Liver (tissue), 9 donors: ENCODE data around the gene ST3GAL2. TPM values are rescaled to one million over a fixed set of nuclear protein-coding genes. Genes with fewer than 3 reads are reported as not detected.

ENCODE experiments used
- DNase-seq: peaks from one replicate; pipeline ENCODE4 v3.0.0-alpha.2; 2017; ENCODE audit warnings: low spot score
- H3K27ac ChIP-seq, 2 donors: one replicate each; pipeline ENCODE4 v1.7.0; 2013; ENCODE audit warnings: inconsistent platforms in 2 of 2, low read length in 2 of 2, control low read depth in 1 of 2, low read depth in 1 of 2, mild to moderate bottlenecking in 1 of 2
- H3K27me3 ChIP-seq, 4 donors: one replicate each; pipeline versions ENCODE4 v1.6.1 to v1.7.0; 2013; ENCODE audit warnings: low read length in 3 of 4, inconsistent platforms in 1 of 4, mild to moderate bottlenecking in 1 of 4, moderate library complexity in 1 of 4; ENCODE audit not compliant: control insufficient read depth in 4 of 4, insufficient read depth in 4 of 4
- H3K36me3 ChIP-seq, 4 donors: one replicate each; pipeline versions ENCODE4 v1.6.1 to v1.7.0; 2013; ENCODE audit warnings: low read length in 3 of 4, mild to moderate bottlenecking in 3 of 4, low read depth in 1 of 4, moderate library complexity in 1 of 4; ENCODE audit not compliant: control insufficient read depth in 4 of 4, insufficient read depth in 3 of 4
- H3K4me1 ChIP-seq, 4 donors: one replicate each; pipeline versions ENCODE4 v1.6.1 to v1.7.0; 2013; ENCODE audit warnings: low read length in 3 of 4, mild to moderate bottlenecking in 3 of 4, moderate library complexity in 1 of 4; ENCODE audit not compliant: control insufficient read depth in 4 of 4, insufficient read depth in 4 of 4
- H3K4me3 ChIP-seq, 3 donors: one replicate each; pipeline versions ENCODE4 v1.6.1 to v1.7.0; 2013; ENCODE audit warnings: low read length in 3 of 3, control low read depth in 1 of 3, low read depth in 1 of 3, mild to moderate bottlenecking in 1 of 3
- H3K9ac ChIP-seq, 2 donors: one replicate each; pipeline ENCODE4 v1.7.0; 2013; ENCODE audit warnings: low read length in 2 of 2, mild to moderate bottlenecking in 2 of 2, moderate library complexity in 2 of 2, control low read depth in 1 of 2, low read depth in 1 of 2
- H3K9me3 ChIP-seq, 4 donors: one replicate each; pipeline versions ENCODE4 v1.6.1 to v1.7.0; 2013; ENCODE audit warnings: low read length in 3 of 4; ENCODE audit not compliant: control insufficient read depth in 4 of 4
- ATF3 ChIP-seq: IDR thresholded peaks from 2 replicates; pipeline ENCODE4 v1.6.1; 2016; ENCODE audit warnings: antibody characterized with exemption
- EGR1 ChIP-seq, 2 donors: IDR thresholded peaks; 2 replicates each; pipeline ENCODE4 v1.6.1; 2016 to 2018; ENCODE audit warnings: antibody characterized with exemption in 2 of 2, low read depth in 2 of 2
- FOXA1 ChIP-seq: IDR thresholded peaks from 2 replicates; pipeline ENCODE4 v1.6.1; 2016; ENCODE audit warnings: antibody characterized with exemption
- FOXA2 ChIP-seq: IDR thresholded peaks from 2 replicates; pipeline ENCODE4 v1.6.1; 2016; ENCODE audit warnings: antibody characterized with exemption
- GABPA ChIP-seq, 2 donors: IDR thresholded peaks in 1 of 2; conservative IDR thresholded peaks in 1 of 2; 2 replicates each; pipeline ENCODE4 v1.6.1; 2016; ENCODE audit warnings: antibody characterized with exemption in 2 of 2, mild to moderate bottlenecking in 1 of 2, moderate library complexity in 1 of 2
- HNF4A ChIP-seq, 2 donors: conservative IDR thresholded peaks; 2 replicates each; pipeline ENCODE4 v1.6.1; 2016; ENCODE audit warnings: antibody characterized with exemption in 2 of 2, mild to moderate bottlenecking in 2 of 2
- HNF4G ChIP-seq: IDR thresholded peaks from 2 replicates; pipeline ENCODE4 v1.6.1; 2016; ENCODE audit warnings: antibody characterized with exemption
- JUND ChIP-seq, 2 donors: IDR thresholded peaks; 2 replicates each; pipeline ENCODE4 v1.6.1; 2016; ENCODE audit warnings: antibody characterized with exemption in 2 of 2
- NR2F2 ChIP-seq: IDR thresholded peaks from 2 replicates; pipeline ENCODE4 v1.6.1; 2016; ENCODE audit warnings: antibody characterized with exemption
- RAD21 ChIP-seq, 2 donors: IDR thresholded peaks; 2 replicates each; pipeline ENCODE4 v1.6.1; 2016; ENCODE audit warnings: antibody characterized with exemption in 2 of 2, mild to moderate bottlenecking in 2 of 2
- RXRA ChIP-seq, 2 donors: IDR thresholded peaks; 2 replicates each; pipeline ENCODE4 v1.6.1; 2017 to 2018; ENCODE audit warnings: antibody characterized with exemption in 2 of 2, mild to moderate bottlenecking in 1 of 2
- SP1 ChIP-seq: IDR thresholded peaks from 2 replicates; pipeline ENCODE4 v1.6.1; 2018; ENCODE audit warnings: antibody characterized with exemption, mild to moderate bottlenecking
- TAF1 ChIP-seq: conservative IDR thresholded peaks from 2 replicates; pipeline ENCODE4 v1.6.1; 2016; ENCODE audit warnings: antibody characterized with exemption, mild to moderate bottlenecking
- YY1 ChIP-seq: IDR thresholded peaks from 2 replicates; pipeline ENCODE4 v1.6.1; 2016; ENCODE audit warnings: antibody characterized with exemption, mild to moderate bottlenecking
- ZBTB33 ChIP-seq: IDR thresholded peaks from 2 replicates; pipeline ENCODE4 v1.6.1; 2016; ENCODE audit warnings: antibody characterized with exemption
- whole genome bisulfite sequencing: extraction: QIAGEN DNeasy Blood & Tissue Kit; methylation state at CpG from one replicate; pipeline ENCODE4 v1.1.7; 2013; 5-methylcytosine and 5-hydroxymethylcytosine counted together
- polyA plus RNA-seq, 2 donors: library from polyadenylated mRNA; stranded (reverse) in 1 of 2; unstranded in 1 of 2; fragments of 200-250 nt in 1 of 2; fragments of >200 nt in 1 of 2; fragmentation: Nextera tagmentation in 1 of 2; extraction: Ambion mirVana in 1 of 2; gene quantifications; one replicate each; pipeline versions ENCODE4 v1.2.1 to v1.2.3, GENCODE V29; 2013 to 2015
- total RNA-seq, 2 donors: library from RNA; depleted of rRNA; stranded (reverse); fragments of >200 nt; gene quantifications; one replicate each; pipeline ENCODE4 v1.2.3, GENCODE V29; 2014
- TF ChIP-seq, protein P1 (sequence below): IDR thresholded peaks from 2 replicates; pipeline ENCODE4 v1.6.1; 2016; ENCODE audit warnings: antibody characterized with exemption, mild to moderate bottlenecking
- TF ChIP-seq, protein P2 (sequence below): fragments of 150-350 bp; IDR thresholded peaks from 2 replicates; pipeline ENCODE4 v1.5.1; 2017; ENCODE audit warnings: improper control_type of control experiment, low read depth, low read length; ENCODE audit not compliant: missing input control
- TF ChIP-seq, protein P3 (sequence below): IDR thresholded peaks from 2 replicates; pipeline ENCODE4 v1.6.1; 2016; ENCODE audit warnings: antibody characterized with exemption
- donor health status: healthy.
- donor health status: healthy.
- donor health status: healthy.
- donor health status: healthy.
- donor health status: healthy.

The ST3GAL2 gene
- total and polyA plus RNA-seq, 4 donors = 3.9 to 53.1 (median 12.9) TPM

- no peaks in the 10 kb centered on the region for H3K27me3 ChIP-seq
- 87% methylated on average over 5 of the region's 5 CpGs for WGBS
- no peak overlapping the region for H3K4me3 ChIP-seq
- H3K27ac ChIP-seq = no peak overlapping the region
- TF ChIP-seq ZBTB33 (no peak), FOXA2 (no peak), ATF3 (no peak), NR2F2 (no peak), YY1 (no peak), SP1 (no peak), JUND (IDR thresholded peaks at IDR 0.05) (no peak), TAF1 (no peak), EGR1 (IDR thresholded peaks at IDR 0.05; ENCODE audit: low read depth in 2 of 2) (no peak), FOXA1 (no peak), HNF4A (conservative IDR thresholded peaks at IDR 0.05) (no peak), RAD21 (IDR thresholded peaks at IDR 0.05) (no peak), GABPA (IDR thresholded peaks at IDR 0.05 in 1 of 2, conservative IDR thresholded peaks at IDR 0.05 in 1 of 2) (no peak), HNF4G (no peak), RXRA (IDR thresholded peaks at IDR 0.05) (no peak)
- TF ChIP-seq, protein P1, sequence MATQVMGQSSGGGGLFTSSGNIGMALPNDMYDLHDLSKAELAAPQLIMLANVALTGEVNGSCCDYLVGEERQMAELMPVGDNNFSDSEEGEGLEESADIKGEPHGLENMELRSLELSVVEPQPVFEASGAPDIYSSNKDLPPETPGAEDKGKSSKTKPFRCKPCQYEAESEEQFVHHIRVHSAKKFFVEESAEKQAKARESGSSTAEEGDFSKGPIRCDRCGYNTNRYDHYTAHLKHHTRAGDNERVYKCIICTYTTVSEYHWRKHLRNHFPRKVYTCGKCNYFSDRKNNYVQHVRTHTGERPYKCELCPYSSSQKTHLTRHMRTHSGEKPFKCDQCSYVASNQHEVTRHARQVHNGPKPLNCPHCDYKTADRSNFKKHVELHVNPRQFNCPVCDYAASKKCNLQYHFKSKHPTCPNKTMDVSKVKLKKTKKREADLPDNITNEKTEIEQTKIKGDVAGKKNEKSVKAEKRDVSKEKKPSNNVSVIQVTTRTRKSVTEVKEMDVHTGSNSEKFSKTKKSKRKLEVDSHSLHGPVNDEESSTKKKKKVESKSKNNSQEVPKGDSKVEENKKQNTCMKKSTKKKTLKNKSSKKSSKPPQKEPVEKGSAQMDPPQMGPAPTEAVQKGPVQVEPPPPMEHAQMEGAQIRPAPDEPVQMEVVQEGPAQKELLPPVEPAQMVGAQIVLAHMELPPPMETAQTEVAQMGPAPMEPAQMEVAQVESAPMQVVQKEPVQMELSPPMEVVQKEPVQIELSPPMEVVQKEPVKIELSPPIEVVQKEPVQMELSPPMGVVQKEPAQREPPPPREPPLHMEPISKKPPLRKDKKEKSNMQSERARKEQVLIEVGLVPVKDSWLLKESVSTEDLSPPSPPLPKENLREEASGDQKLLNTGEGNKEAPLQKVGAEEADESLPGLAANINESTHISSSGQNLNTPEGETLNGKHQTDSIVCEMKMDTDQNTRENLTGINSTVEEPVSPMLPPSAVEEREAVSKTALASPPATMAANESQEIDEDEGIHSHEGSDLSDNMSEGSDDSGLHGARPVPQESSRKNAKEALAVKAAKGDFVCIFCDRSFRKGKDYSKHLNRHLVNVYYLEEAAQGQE = no peak
- TF ChIP-seq, protein P2, sequence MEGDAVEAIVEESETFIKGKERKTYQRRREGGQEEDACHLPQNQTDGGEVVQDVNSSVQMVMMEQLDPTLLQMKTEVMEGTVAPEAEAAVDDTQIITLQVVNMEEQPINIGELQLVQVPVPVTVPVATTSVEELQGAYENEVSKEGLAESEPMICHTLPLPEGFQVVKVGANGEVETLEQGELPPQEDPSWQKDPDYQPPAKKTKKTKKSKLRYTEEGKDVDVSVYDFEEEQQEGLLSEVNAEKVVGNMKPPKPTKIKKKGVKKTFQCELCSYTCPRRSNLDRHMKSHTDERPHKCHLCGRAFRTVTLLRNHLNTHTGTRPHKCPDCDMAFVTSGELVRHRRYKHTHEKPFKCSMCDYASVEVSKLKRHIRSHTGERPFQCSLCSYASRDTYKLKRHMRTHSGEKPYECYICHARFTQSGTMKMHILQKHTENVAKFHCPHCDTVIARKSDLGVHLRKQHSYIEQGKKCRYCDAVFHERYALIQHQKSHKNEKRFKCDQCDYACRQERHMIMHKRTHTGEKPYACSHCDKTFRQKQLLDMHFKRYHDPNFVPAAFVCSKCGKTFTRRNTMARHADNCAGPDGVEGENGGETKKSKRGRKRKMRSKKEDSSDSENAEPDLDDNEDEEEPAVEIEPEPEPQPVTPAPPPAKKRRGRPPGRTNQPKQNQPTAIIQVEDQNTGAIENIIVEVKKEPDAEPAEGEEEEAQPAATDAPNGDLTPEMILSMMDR = no peak
- TF ChIP-seq, protein P3, sequence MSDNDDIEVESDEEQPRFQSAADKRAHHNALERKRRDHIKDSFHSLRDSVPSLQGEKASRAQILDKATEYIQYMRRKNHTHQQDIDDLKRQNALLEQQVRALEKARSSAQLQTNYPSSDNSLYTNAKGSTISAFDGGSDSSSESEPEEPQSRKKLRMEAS = no peak
- H3K9me3 ChIP-seq = no peaks in the 10 kb centered on the region
- H3K4me1 ChIP-seq = peaks cover 2 to 17% (median 5%) of the 10 kb centered on the region in 4 donors
- no peak for DNase-seq
- H3K36me3 ChIP-seq = no peaks in the 10 kb centered on the region
- H3K9ac ChIP-seq = no peak overlapping the region
Measured at GRCh38 chr16:70457446-70458166, 18.7 kb upstream of the ST3GAL2 start.
